Measurements from ENCODE around the gene SLC22A14.

The SLC22A14 gene

GRCh38 chr3:38346587-38347410 is 64.7 kb downstream of the SLC22A14 start, which contains the start of gene XYLB:
TSS of gene XYLB (plus strand) at chr3:38346785. CDS start at chr3:38346869, 84 bp downstream.
- Histone ChIP-seq H3K9me3 (ENCODE audit: control insufficient read depth, low read length) (peaks cover 5% of the 10 kb centered on the region), H3K4me3 (ENCODE audit: extremely low read depth, insufficient read depth, low read length, poor library complexity, severe bottlenecking) (peak within 1 kb of the TSS; percentile 58), H3K4me1 (ENCODE audit: control insufficient read depth, insufficient read depth, low read length, poor library complexity, severe bottlenecking) (no peaks in the 10 kb centered on the region), H3K36me3 (ENCODE audit: control insufficient read depth, insufficient read depth, low read length) (no peaks in the 10 kb centered on the region), H3K27ac (ENCODE audit: low read depth, low read length, severe bottlenecking) (no peak within 1 kb of the TSS)
- 3 to 4% methylated on average over 66 to 81 of the region's 85 CpGs for WGBS, 2 experiments (ENCODE audit: insufficient coverage in 2 of 2)

DNA sequence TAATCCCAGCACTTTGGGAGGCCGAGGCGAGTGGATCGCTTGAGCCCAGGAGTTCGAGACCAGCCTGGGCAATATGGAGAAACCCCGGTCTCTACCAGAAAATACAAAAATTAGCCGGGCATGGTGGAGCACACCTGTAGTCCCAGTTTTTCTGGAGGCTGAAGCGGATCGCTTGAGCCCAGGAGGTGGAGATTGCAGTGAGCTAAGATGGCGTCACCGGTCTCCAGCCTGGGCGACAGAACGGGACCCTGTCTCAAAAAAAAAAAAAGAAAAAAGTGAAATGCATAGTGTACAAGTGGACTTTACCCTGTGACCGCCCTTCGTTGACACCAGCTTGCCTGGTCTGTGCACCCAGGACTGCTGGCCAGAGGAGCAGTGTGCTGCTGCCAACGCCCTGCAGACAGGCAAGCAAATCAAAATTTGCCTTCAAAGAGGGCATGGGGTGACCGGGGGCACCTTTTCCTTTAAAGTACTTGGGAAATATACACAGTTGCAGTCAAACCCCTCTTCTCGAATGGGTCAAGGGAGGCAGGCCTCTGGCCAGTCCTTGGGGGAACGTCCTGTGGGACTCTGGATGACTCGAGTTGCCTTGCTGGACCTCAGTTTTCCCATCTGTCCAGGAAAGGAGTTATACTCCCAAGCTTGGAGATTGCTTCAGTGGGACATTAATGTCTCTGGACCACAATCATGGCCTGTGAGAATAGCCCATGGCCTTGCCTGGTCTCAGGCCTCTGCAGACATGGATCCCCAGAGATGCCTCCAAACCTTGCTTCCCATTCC is 65.5 kb downstream of the SLC22A14 start:
- WGBS, 2 experiments (ENCODE audit: insufficient coverage in 2 of 2) = 86 to 88% methylated on average over 15 to 17 of the region's 19 CpGs
- H3K36me3 ChIP-seq (ENCODE audit: control insufficient read depth, insufficient read depth, low read length) = no peaks in the 10 kb centered on the region
- H3K4me1 ChIP-seq (ENCODE audit: control insufficient read depth, insufficient read depth, low read length, poor library complexity, severe bottlenecking) = no peaks in the 10 kb centered on the region
- H3K27ac ChIP-seq (ENCODE audit: low read depth, low read length, severe bottlenecking) = no peak overlapping the region
- peaks cover 5% of the 10 kb centered on the region for H3K9me3 ChIP-seq (ENCODE audit: control insufficient read depth, low read length)
- H3K4me3 ChIP-seq (ENCODE audit: extremely low read depth, insufficient read depth, low read length, poor library complexity, severe bottlenecking) = peak overlapping the region; percentile 58

GRCh38 chr3:38348903-38349302 is 66.8 kb downstream of the SLC22A14 start:
- Histone ChIP-seq H3K4me1 (ENCODE audit: control insufficient read depth, insufficient read depth, low read length, poor library complexity, severe bottlenecking) (no peaks in the 10 kb centered on the region), H3K27ac (ENCODE audit: low read depth, low read length, severe bottlenecking) (no peak overlapping the region), H3K36me3 (ENCODE audit: control insufficient read depth, insufficient read depth, low read length) (peaks cover 6% of the 10 kb centered on the region), H3K9me3 (ENCODE audit: control insufficient read depth, low read length) (peaks cover 2% of the 10 kb centered on the region), H3K4me3 (ENCODE audit: extremely low read depth, insufficient read depth, low read length, poor library complexity, severe bottlenecking) (no peak overlapping the region)
- 92 to 93% methylated on average over 4 of the region's 4 CpGs for WGBS, 2 experiments (ENCODE audit: insufficient coverage in 2 of 2)

DNA sequence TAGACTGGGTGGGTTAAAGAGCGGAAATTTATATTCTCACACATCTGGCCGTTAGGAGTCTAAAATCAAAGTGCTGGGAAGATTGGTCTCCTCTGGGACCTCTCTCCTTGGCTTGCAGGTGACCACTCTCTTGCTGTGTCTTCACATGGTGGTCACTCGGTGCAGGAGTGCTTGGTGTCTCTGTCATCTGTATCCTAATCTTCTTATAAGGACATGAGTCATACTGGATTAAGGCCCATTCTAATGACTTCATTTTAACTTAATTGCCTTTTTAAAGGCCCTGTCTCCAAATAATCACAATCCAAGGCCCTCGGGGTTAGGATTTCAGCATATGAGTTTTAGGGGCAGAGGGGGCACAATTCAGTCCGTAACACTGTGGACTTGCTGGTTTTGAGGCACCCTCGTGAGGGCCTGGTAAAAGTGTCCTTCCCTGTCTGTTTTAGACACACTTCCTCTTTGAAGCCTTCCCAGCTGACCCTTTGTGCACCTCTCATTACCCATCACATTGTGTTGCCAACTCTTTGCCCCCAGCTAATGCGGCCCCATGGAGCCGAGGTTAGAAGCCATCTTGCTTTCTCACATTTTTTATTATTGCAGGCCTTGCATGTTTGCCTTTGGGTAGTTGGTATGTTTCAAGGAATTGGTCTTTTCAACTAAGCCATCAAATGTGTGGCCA is 67.7 kb downstream of the SLC22A14 start:
- H3K4me1 ChIP-seq (ENCODE audit: control insufficient read depth, insufficient read depth, low read length, poor library complexity, severe bottlenecking) = no peaks in the 10 kb centered on the region
- no peaks in the 10 kb centered on the region for H3K9me3 ChIP-seq (ENCODE audit: control insufficient read depth, low read length)
- 84 to 90% methylated on average over 3 to 5 of the region's 8 CpGs for WGBS, 2 experiments (ENCODE audit: insufficient coverage in 2 of 2)

DNA sequence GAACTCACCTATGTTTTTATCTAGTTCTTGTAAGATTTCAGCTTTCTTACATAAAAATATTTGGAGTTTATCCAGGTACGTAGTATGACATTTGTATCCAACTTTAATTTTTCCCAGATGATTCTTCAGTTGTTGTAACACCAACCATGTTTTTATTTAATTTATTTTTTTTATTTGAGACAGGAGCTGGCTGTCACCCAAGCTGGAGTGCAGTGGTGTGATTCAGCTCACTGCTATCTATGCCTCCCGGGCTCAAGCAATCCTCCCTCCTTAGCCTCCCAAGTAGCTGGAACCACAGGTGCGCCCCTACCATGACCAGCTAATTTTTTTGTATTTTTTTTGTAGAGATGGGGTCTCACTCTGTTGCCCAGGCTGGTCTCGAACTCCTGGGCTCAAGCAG is 71.1 kb downstream of the SLC22A14 start:
- H3K27ac ChIP-seq (ENCODE audit: low read depth, low read length, severe bottlenecking) = no peak overlapping the region
- H3K9me3 ChIP-seq (ENCODE audit: control insufficient read depth, low read length) = no peaks in the 10 kb centered on the region
- H3K4me3 ChIP-seq (ENCODE audit: extremely low read depth, insufficient read depth, low read length, poor library complexity, severe bottlenecking) = no peak overlapping the region
- no peaks in the 10 kb centered on the region for H3K4me1 ChIP-seq (ENCODE audit: control insufficient read depth, insufficient read depth, low read length, poor library complexity, severe bottlenecking)
- WGBS, 2 experiments (ENCODE audit: insufficient coverage in 2 of 2) = 92 to 100% methylated on average over 2 of the region's 4 CpGs
- H3K36me3 ChIP-seq (ENCODE audit: control insufficient read depth, insufficient read depth, low read length) = peaks cover 6% of the 10 kb centered on the region

More for the DNA sequence above, 67.7 kb downstream of the SLC22A14 start:
- Histone ChIP-seq H3K4me3 (ENCODE audit: extremely low read depth, insufficient read depth, low read length, poor library complexity, severe bottlenecking) (no peak overlapping the region), H3K36me3 (ENCODE audit: control insufficient read depth, insufficient read depth, low read length) (peaks cover 6% of the 10 kb centered on the region), H3K27ac (ENCODE audit: low read depth, low read length, severe bottlenecking) (no peak overlapping the region)

DNA sequence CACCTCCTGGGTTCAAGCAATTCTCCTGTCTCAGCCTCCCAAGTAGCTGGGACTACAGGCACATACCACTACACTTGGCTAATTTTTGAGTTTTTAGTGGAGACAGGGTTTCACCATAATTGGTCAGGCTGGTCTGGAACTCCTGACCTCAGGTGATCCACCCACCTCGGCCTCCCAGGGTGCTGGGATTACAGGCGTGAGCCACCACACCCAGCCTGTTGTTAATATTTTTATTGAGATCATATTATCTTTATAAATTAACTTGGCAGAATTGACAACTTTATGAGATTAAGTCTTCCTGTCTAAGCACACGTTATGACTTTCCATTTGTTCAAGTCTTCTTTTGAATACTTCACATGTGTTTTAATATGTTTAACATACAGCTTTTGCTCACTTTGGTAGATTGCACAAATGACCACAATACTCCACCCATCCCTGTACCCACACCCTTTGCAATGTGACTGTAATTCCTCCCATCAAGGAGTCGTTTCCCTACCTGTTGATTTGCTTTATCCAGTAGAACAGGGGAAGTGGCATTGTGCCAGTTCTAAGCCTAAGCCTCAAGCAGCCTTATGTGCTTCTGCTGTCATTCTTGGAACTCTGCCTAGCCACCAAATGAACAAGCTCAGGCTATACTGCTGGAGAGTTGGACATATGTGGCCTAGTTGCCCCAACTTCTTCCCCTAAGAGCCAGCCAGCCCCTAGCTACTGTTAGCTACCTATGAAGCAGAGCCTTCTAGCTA is 72.7 kb downstream of the SLC22A14 start:
- no peak overlapping the region for H3K27ac ChIP-seq (ENCODE audit: low read depth, low read length, severe bottlenecking)
- H3K4me1 ChIP-seq (ENCODE audit: control insufficient read depth, insufficient read depth, low read length, poor library complexity, severe bottlenecking) = no peaks in the 10 kb centered on the region
- H3K36me3 ChIP-seq (ENCODE audit: control insufficient read depth, insufficient read depth, low read length) = peaks cover 6% of the 10 kb centered on the region
- H3K9me3 ChIP-seq (ENCODE audit: control insufficient read depth, low read length) = no peaks in the 10 kb centered on the region
- 80 to 86% methylated on average over 1 of the region's 4 CpGs for WGBS, 2 experiments (ENCODE audit: insufficient coverage in 2 of 2)
- no peak overlapping the region for H3K4me3 ChIP-seq (ENCODE audit: extremely low read depth, insufficient read depth, low read length, poor library complexity, severe bottlenecking)

GRCh38 chr3:38359038-38359437 is 76.9 kb downstream of the SLC22A14 start:
- H3K36me3 ChIP-seq (ENCODE audit: control insufficient read depth, insufficient read depth, low read length) = no peaks in the 10 kb centered on the region
- WGBS, 2 experiments (ENCODE audit: insufficient coverage in 2 of 2) = 93 to 94% methylated on average over 6 of the region's 6 CpGs
- no peak overlapping the region for H3K4me3 ChIP-seq (ENCODE audit: extremely low read depth, insufficient read depth, low read length, poor library complexity, severe bottlenecking)
- no peaks in the 10 kb centered on the region for H3K4me1 ChIP-seq (ENCODE audit: control insufficient read depth, insufficient read depth, low read length, poor library complexity, severe bottlenecking)
- H3K27ac ChIP-seq (ENCODE audit: low read depth, low read length, severe bottlenecking) = no peak overlapping the region
- H3K9me3 ChIP-seq (ENCODE audit: control insufficient read depth, low read length) = no peaks in the 10 kb centered on the region

- Histone ChIP-seq H3K36me3 (ENCODE audit: control insufficient read depth, insufficient read depth, low read length) (no peaks in the 10 kb centered on the region), H3K4me3 (ENCODE audit: extremely low read depth, insufficient read depth, low read length, poor library complexity, severe bottlenecking) (no peak overlapping the region), H3K9me3 (ENCODE audit: control insufficient read depth, low read length) (no peaks in the 10 kb centered on the region), H3K4me1 (ENCODE audit: control insufficient read depth, insufficient read depth, low read length, poor library complexity, severe bottlenecking) (no peaks in the 10 kb centered on the region), H3K27ac (ENCODE audit: low read depth, low read length, severe bottlenecking) (no peak overlapping the region)
- 87 to 88% methylated on average over 3 of the region's 3 CpGs for WGBS, 2 experiments (ENCODE audit: insufficient coverage in 2 of 2)
Measured at GRCh38 chr3:38360345-38360744, 78.3 kb downstream of the SLC22A14 start.

DNA sequence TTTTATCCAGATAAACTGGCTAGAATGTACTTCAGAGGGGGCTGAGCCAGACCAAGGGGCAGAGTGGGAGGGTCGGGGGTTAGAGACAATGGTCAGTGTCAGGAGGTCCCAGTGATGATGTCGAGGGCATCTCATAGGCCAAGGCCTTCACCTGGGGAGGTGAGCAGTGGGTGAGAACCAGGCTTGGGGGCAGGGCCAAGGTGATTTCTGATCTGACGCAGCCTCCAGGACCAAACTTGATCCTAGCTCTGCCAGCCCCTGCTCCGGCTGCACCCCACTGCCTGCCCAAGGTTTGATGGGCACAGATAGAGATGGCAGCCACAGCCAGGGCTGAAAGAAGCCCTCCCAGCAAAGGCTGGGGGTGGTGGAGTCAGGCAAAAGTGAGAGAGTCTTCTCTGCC is 79.4 kb downstream of the SLC22A14 start:
- Histone ChIP-seq H3K27ac (ENCODE audit: low read depth, low read length, severe bottlenecking) (no peak overlapping the region), H3K4me1 (ENCODE audit: control insufficient read depth, insufficient read depth, low read length, poor library complexity, severe bottlenecking) (no peaks in the 10 kb centered on the region), H3K36me3 (ENCODE audit: control insufficient read depth, insufficient read depth, low read length) (no peaks in the 10 kb centered on the region), H3K4me3 (ENCODE audit: extremely low read depth, insufficient read depth, low read length, poor library complexity, severe bottlenecking) (no peak overlapping the region), H3K9me3 (ENCODE audit: control insufficient read depth, low read length) (no peaks in the 10 kb centered on the region)
- 57 to 67% methylated on average over 3 to 4 of the region's 4 CpGs for WGBS, 2 experiments (ENCODE audit: insufficient coverage in 2 of 2)

DNA sequence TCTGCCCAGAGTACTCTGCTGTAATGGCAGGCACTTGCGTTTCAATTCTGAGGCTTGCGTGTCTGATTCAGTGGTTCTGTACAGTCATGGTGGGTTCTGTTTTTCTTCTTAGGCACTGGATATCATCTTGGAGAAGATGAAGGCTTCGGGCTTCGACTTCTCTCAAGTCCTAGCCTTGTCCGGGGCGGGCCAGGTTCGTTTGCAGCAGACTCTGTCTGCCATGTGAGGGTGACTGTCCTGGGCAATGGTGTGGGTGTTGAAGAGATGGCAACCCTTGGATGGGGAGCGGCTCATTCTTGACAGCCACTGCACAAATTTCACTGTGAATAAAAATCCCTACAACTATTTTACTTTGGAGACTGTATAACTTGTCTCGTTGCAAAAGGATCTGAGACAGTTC is 80.7 kb downstream of the SLC22A14 start:
- H3K4me3 ChIP-seq (ENCODE audit: extremely low read depth, insufficient read depth, low read length, poor library complexity, severe bottlenecking) = no peak overlapping the region
- H3K27ac ChIP-seq (ENCODE audit: low read depth, low read length, severe bottlenecking) = no peak overlapping the region
- H3K36me3 ChIP-seq (ENCODE audit: control insufficient read depth, insufficient read depth, low read length) = no peaks in the 10 kb centered on the region
- no peaks in the 10 kb centered on the region for H3K9me3 ChIP-seq (ENCODE audit: control insufficient read depth, low read length)
- H3K4me1 ChIP-seq (ENCODE audit: control insufficient read depth, insufficient read depth, low read length, poor library complexity, severe bottlenecking) = no peaks in the 10 kb centered on the region
- 94 to 100% methylated on average over 2 to 3 of the region's 9 CpGs for WGBS, 2 experiments (ENCODE audit: insufficient coverage in 2 of 2)

All from mesodermal cell (in vitro differentiated cells).